ENCODE results near the gene GSTCD. TPM values are rescaled to one million over a fixed set of nuclear protein-coding genes. Genes with fewer than 3 reads are reported as not detected.
"Not testable (repeated sequence)": the region's sequence is repeated elsewhere in the genome, so short reads cannot be mapped to it uniquely, and the experiment has no call there.

Gene GSTCD
- polyA plus RNA-seq, 1 donor, result 8.0 TPM

DNA sequence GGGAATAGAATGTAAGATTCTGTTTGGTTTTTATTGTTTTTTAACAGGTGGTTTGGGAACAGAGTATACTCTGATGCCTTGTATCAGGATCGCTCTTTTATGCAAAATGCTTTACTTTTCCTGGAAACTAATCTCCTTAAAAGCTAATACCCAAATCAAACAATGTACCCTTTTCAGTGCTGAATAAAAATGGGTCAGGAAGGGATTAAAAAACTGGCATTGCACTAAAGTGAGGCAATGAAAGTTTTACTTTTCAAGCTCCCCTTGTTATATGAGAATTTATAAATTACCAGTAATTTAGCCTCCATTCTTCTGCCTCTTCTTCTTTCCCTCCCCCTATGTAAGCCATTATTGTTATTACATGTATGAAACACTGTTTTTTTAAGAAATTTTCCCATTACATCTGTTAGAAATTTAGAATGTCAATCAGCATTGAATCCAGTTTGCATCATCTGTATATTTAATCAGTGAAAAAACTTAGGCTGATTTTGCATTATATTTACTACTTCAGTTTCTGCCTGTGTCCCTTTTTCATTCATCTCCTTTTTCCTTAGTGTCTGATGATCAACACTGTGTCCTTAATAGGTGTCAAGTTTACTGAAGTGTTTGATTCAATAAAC, 97.0 kb downstream of the GSTCD start:
- DNase-seq (ENCODE audit: low read depth), result no peak

DNA sequence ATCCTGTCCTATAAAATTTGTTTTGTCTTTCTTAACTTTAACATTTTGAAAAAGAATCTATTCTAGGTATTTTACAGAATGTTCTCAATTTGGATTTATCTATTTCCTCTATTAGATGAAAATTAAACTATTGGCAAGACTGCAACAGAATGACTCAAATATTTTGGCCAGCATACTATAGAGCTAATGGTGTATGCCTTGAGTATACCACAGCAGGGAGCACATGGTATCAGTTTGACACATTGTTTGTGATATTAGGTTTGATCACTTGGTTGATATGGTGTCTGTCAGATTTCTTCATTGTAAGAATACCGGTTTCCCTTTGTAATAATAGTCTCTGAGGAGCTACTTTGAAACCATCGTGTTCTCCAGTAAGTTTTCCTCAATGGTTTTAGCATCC, 98.9 kb downstream of the GSTCD start:
- no peak for DNase-seq (ENCODE audit: low read depth)

DNA sequence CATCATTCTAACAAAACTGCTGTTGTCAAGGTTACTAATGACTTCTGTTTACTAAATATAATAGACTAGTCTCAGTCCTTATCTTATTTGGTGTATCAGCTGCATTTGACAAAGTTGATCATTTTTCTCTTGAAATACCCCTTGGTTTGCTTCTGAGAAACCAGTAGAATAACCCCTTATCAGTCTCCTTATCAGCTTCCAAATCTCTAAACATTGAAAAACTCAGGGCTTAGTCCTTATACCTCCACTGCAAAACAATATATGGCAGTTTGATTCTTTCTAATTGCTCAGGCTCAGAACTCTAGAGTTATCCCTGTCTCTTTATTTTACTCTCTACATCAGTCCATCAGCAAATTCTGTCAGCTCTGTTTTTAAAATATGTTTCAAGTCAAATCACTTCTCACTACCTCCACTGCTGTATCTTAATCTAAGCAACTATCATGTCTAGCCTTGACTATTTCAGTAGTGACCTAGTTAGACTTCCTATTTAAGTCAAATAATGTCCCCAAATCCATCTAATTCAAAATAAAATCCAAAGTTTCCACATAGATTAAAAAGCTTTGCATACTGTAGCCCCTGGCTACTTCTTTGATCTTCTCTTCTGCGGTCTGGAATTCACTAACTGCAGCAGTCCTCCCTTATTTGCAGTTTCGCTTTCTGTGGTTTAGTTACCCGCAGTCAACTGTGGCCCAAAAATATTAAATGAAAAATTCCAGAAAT, 99.6 kb downstream of the GSTCD start:
- no peak for DNase-seq (ENCODE audit: low read depth)

DNA sequence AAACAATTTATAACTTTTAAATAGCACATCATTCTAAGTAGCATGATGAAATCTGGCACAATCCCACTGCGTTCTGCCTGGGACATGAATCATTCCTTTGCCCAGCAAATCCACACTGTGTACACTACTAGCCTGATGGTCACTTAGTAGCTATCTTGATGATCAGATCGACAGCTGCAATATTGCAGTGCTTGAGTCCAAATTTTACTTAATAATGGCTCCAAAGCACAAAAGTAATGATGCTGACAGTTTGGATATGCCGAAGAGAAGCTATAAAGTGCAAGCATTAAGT, 100.1 kb downstream of the GSTCD start:
- no peak for DNase-seq (ENCODE audit: low read depth)

DNA sequence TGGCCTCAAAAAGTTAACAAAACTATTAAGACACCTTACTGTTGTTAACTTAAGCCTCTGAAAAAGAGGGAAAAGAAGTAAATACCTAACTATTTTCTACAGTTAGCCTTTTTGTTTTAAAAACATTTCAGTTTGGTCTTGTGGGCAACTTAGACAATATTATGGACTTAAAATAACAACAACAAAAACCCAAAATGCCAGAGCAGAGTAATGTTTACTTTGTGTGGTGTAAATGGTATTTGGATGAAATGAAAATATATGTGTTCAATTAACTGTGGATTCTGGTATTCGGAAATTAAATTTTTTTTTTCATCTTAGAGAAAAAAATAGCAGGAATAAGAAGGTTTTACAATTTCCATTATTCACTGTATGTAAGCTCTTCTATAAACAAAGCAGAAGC, 107.1 kb downstream of the GSTCD start:
- DNase-seq (ENCODE audit: low read depth), result no peak

DNA sequence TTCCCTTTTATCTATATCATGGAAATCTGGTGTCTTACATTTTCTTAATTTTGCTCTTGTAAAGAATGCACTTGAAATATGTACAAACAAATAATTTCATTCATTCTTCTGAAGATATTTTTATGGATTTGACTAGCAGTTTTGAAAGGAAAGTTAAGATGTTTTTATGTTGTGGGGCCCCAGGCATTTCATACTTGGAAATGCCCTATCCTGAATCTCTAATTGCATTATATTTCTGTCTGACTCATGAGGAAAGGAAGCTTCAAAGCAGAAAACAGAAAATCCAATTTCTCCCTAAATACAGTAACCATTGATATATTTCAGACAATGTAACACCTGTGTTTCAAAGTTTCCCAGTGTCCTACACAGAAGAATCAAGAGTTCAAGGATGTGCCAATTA, 113.5 kb downstream of the GSTCD start:
- no peak for DNase-seq (ENCODE audit: low read depth)

DNA sequence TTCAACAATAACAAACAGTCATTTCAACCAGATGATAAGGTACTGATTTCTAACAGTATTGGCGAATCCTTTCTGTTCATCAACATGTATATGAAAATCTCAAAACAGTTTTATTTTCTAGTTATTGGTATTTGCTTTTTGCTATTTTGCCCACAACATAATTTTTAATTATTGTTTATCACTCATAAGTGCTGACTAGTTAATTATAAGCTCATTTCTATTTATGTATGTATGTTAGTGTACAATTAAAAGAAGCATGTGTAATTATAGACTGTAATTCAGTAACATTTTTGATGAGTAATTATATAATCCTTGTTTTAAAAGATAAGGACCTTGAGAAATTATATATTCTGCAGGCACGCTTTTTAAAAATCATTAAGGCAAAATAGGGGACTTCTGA, 119.5 kb downstream of the GSTCD start:
- no peak for DNase-seq (ENCODE audit: low read depth)

DNA sequence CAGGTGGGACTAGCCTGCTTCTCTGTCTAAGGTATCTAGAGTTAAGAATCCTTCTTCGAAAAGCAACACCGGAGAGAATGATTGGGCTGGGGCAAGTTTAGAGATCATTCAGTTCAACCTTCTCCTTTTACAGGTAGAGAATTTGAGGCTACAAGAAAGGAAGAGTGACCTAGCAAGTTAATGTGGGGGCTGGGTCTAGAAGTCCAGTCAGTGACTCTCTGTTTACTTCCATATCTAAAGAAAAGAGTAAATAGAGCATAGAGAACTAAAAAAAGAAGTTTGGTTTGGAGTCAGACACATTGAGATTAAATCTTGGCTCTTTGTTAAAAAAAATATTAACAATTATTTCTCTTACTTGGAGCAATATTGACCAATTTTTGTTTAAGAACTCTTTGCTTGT, 122.6 kb downstream of the GSTCD start:
- DNase-seq (ENCODE audit: low read depth), result no peak

DNA sequence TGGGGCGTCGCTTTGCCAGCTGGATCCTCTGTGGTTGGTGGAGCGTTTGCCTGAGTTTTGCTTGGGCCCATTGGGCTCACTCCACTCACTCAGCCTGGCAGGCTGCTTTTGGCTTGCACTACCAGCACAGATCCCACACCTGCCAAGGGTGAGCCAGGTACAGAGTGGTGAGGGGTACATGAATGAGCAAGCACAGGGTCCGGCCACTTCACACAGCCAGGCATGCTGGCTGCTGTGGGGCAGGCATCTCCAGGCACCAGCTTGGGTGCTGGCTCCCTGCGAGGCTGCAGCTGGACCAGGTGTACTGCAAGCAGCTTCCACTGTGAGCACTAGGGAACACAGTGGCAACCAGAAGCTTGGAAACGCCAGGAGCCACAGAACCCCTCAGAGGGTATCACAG, 126.6 kb downstream of the GSTCD start:
- no peak for DNase-seq (ENCODE audit: low read depth)

DNA sequence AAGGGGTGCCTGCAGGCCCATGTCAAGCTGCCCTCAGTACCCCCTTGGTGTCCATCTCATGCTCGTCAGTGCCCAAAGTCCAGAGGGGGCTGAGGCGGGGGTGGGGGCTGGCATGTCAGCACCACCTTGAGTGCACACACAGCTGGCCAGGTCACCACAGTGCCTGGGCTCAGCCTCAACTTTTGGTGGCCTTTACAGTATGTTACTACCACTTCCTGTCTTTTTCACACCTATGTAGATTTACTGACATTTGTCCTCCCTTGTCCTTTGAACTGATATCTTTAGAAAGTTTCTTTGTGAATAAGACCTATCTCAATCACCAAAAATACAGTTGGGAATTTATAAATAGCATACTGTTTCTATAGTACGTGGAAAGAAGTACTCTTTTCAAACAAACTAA, 128.0 kb downstream of the GSTCD start:
- no peak for DNase-seq (ENCODE audit: low read depth)

DNA sequence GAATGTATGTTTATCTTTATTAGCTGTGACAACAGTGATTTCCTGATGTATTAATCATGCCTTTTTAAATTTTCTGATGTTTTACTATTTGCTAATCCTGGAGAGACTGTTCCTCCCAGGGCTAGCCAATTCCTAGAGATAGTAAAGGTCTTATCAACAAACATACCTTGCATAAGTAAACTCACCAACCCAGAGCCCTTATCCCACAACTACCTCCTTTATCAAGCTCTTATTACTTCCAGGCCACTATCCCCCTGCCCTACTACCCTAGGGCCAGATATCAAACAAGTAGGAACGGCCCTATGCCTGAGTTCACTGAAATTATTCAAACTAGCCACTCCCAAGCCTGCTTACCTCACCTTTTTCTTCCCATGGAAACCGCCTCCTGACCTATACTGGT, 128.5 kb downstream of the GSTCD start:
- DNase-seq (ENCODE audit: low read depth), result no peak

DNA sequence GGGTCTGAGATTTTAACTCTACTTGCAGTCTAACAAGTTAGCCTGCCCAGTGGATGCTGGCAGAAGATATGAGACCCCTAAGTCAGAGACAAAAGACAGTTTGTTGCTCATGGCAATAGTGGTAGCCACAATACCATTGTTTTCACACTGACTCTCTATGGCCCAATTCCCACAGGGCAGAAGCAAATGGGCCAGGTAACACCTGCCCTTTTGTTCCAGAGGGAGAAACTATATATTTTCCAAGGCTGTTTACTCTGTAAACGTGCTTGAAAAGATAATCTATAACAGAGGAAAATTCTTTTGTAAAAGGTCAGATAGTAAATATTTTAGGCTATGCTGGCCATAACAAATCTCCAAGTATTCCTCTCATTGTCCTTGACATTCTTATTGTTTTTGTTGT, 129.5 kb downstream of the GSTCD start:
- DNase-seq (ENCODE audit: low read depth), result no peak

DNA sequence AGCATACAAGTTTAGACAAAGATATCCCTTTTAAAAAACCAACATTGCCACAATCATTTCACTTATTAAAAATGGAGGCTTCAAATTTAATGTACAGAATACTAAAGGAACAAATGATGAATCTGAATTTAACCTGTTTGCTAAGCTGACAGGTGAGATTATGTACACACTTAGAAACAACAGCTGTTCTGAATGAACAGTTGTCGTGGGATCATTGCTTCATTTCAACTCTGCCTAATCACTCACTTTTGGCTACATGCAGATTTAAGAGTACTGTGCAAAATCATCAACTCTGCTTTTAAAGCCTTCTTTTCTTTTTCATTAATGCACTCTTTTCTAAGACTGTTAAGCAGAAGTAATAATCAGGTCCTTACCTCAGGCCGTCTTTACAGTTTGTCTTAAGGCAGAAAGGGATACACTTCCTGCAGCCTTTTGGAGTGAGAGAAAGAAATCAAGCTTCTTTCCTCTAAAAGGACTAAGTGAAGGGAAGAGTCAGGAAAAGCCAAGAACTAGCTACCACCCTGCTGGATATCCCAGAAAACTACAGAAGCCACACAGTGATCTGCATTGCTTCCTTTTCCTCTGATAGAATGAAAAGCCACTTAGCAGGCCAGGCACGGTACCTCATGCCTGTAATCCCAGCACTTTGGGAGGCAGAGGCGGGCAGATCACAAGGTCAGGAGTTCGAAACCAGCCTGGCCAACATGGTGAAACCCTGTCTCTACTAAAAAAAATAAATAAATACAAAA, 132.0 kb downstream of the GSTCD start:
- DNase-seq (ENCODE audit: low read depth), result no peak

DNA sequence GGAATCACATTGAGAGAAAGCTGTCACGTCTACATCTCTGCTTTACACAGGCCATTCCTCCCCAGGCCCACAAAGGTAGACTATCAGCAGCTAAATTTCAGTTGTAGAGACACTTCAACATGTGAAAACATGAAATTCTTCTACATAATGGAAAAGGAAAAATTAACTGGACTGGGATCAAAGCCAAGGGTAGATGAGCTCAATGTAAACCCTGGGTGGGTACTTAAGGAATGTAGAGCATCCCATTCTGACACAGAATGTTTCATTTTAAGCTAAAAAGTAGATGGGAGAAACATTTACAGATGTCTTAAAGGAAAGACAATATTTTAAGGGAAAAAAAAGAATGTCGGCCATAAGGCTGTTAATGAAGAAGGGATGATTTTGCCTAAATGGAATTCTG, 135.4 kb downstream of the GSTCD start:
- no peak for DNase-seq (ENCODE audit: low read depth)

DNA sequence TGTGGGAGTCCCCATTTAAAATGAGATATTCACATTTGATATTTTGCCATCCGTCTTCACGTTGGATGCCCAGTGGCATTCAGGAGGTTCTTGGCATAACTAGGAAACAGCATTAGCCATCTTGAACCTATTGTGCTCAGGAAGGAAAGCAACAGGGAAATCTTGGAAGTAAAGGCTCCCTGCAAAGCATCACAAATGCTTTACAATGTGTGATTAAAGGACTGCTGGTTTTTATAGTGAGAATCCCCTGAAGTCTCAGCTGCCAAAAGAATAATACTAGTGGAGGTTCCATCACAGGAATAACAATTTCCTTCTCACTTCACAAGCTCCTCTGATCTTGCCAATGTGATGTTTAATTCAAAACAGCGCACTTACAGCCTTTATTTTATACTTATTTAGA, 137.0 kb downstream of the GSTCD start:
- DNase-seq (ENCODE audit: low read depth), result no peak

DNA sequence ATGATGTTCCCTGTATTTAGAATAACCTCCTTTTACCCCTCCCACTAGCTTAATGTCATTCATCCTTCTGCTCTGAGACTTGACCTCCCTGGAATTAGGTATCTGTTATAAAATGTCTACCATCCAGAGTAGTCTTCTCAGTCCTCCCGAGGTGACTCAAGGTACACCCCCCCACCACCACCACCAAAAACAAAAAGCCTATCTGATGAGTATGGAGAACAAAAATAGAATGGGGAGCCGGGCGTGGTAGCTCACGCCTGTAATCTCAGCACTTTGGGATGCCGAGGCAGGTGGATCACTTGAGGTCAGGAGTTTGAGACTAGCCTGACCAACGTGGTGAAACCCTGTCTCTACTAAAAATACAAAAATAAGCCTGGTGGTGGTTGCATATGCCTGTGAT, 139.8 kb downstream of the GSTCD start:
- not testable (repeated sequence) for DNase-seq (ENCODE audit: low read depth)

DNA sequence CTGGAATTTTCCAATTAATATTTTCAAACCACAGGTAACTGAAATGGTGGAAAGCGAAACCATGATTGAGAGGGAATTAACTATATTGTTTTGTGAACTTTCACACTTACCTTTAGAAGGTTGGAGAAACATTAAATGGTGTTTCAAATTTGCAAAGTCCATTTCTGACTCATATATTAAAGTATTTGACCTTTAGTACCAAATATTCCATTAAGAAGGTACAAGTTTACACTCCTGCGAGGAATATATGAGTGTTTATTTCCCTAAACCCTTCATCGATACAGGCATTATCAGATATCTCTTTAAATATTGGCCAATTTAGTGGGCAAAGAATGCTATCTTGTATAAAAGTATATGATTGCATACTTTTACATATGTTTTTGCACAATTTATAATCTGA, 142.6 kb downstream of the GSTCD start:
- DNase-seq (ENCODE audit: low read depth), result no peak

DNA sequence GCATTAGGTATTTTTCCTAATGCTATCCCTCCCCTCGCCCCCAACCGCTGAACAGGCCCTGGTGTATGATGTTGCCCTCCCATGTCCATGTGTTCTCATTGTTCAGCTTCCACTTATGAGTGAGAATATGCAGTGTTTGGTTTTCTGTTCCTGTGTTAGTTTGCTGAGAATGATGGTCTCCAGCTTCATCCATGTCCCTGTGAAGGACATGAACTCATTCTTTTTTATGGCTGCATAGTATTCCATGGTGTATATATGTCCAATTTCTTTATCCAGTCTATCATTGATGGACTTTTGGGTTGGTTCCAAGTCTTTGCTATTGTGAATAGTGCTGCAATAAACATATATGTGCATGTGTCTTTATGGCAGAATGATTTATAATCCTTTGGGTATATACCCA, 143.6 kb downstream of the GSTCD start:
- not testable (repeated sequence) for DNase-seq (ENCODE audit: low read depth)

DNA sequence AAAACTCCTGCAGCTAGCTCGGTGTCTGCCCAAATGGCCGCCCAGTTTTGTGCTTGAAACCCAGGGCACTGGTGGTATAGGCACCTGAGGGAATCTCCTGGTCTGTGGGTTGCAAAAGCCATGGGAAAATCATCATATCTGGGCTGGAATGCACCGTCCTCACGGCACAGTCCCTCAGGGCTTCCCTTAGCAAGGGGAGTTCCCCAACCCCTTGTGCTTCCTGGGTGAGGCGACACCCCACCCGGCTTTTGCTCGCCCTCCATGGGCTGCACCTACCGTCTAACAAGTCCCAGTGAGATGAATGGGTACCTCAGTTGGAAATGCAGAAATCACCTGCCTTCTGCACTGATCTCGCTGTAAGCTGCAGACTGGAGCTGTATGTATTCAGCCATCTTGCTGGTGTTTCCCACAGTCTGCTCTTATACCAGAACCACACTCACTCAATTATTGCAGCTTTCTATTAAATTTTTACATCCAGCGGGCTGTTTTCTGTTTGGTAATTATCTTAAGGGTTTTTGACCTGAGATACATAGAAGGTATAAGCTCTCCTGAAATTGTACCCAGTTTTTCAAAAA, 150.0 kb downstream of the GSTCD start:
- no peak for DNase-seq (ENCODE audit: low read depth)

DNA sequence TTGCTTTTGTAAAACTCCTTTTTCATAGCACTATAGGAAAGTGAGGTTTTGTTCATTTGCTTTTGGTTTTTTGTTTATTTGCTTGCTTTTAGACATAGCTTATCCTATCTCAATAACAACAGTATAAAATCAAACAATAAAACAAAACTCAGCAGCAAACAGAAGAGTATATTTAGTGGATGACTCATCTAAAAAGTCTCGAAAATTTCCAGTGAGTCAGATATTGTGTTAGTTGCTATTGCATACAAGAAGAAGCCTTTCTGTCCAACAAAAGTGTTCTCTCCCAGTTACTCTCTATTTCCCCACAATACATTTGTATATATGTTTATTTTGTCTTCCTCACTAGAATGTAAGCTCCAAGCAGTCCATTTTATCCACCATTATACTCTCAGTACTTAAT, 150.6 kb downstream of the GSTCD start:
- DNase-seq (ENCODE audit: low read depth), result no peak

DNA sequence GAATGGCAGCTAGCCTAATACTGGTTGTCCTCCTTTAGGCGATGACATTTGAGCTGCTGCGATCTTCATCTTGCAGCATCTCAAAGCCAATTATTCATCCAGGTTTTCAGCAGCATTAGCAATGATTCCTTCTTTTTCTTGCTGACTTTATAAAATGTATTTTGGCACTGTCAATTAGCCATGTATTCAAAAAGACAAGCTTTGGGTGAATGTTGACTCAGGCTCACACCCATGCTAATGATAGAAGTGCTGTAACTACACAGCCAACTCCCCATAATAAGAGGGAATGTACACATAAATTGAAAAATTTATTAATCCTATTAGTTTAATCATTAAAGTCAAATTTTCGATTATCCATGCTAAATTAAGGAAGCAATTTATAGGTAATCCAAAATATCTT, 162.4 kb downstream of the GSTCD start:
- DNase-seq (ENCODE audit: low read depth), result no peak

DNA sequence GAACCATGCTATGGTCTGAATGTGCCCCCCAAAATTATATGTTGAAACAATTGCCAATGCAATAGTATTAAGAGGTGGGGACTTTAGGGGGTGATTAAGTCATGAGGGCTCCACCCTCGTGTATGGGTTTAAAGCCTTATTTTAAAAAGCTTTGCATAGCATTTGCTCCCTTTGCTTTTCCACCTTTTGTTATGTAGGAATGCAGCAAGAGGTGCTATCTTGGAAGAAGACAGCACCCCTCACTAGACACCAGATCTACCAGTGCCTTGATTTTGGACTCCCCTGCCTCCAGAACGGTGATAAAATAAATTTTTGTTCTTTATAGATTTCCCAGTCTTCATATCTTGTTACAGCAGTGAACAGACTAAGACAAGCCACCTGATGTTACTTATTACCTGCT, 163.4 kb downstream of the GSTCD start:
- no peak for DNase-seq (ENCODE audit: low read depth)

DNA sequence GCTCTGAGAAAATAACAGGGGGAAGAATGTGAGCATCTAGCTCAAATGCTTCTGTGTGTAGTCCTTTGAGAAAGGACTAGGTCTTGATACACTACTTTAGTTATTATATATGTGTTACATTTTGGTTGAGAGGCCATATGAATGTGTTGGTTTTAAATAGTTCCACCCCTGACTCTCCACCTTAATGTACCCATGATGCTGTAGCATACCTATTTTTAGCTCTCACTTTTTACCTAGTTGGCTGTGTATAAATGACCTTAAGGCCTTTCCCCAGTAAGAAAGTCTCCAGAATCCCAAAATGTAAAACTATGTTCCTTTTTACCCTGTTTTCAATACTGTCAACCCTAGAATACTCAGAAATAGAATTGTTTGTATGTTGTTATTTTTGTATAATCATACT, 166.6 kb downstream of the GSTCD start:
- DNase-seq (ENCODE audit: low read depth), result no peak

Data from forelimb muscle (tissue), 1 donor.